Activated CD8-positive, alpha-beta T cell treated with anti-CD3 and anti-CD28 coated beads for 36 hours (primary cell): Measurements from ENCODE around the gene OR5K1. TPM values are rescaled to one million over a fixed set of nuclear protein-coding genes. Genes with fewer than 3 reads are reported as not detected.

Source experiments
- ATAC-seq: fragments of 200-7000 bp; cut with Tn5 transposase; one replicate; pipeline ENCODE4 v1.10.0; 2021; ENCODE audit warnings: mild to moderate bottlenecking, moderate library complexity
- CTCF ChIA-PET: fragments of 350-600 bp; sonication (Branson Sonifier 250); formaldehyde crosslinking; loops from one replicate; lab custom pipeline; 2021; ENCODE audit warnings: antibody characterized with exemption; lab: Charles Lee
- POLR2A ChIA-PET: fragments of 350-600 bp; sonication (Branson Sonifier 250); formaldehyde crosslinking; loops from one replicate; lab custom pipeline; 2021; ENCODE audit warnings: antibody characterized with exemption; lab: Charles Lee
- DNase-seq: peaks from one replicate; pipeline ENCODE4 v3.0.0-alpha.2; 2020
- H3K27ac Mint-ChIP-seq: one replicate; pipeline ENCODE4 v1.8.0; 2021; ENCODE audit warnings: mild to moderate bottlenecking, mixed read lengths
- H3K27me3 Mint-ChIP-seq: one replicate; pipeline ENCODE4 v1.8.0; 2021; ENCODE audit warnings: mixed read lengths
- H3K36me3 Mint-ChIP-seq: one replicate; pipeline ENCODE4 v1.8.0; 2021; ENCODE audit warnings: low read depth, mixed read lengths
- H3K4me1 Mint-ChIP-seq: one replicate; pipeline ENCODE4 v1.8.0; 2021; ENCODE audit warnings: low read depth, mixed read lengths
- H3K4me3 Mint-ChIP-seq: one replicate; pipeline ENCODE4 v1.8.0; 2021; ENCODE audit warnings: mild to moderate bottlenecking, moderate library complexity, mixed read lengths
- H3K9me3 Mint-ChIP-seq: one replicate; pipeline ENCODE4 v1.8.0; 2021; ENCODE audit warnings: mixed read lengths
- intact Hi-C: fragments of 100-400 bp; cut with micrococcal nuclease; formaldehyde crosslinking; loops from one replicate; pipeline ENCODE4 v1.10.0; 2022
- total RNA-seq, 2 experiments: library from RNA; stranded (reverse); gene quantifications; one replicate each; pipeline ENCODE4 v1.2.3, GENCODE V29; 2021
- TF ChIP-seq, protein P1 (sequence below): fragments of 200-600 bp; IDR thresholded peaks from one replicate; pipeline ENCODE4 v1.8.0; 2022; ENCODE audit warnings: antibody characterized with exemption, mild to moderate bottlenecking

The OR5K1 gene
- total RNA-seq, 2 experiments from 2014 or later: not detected

GRCh38 chr3:98445949-98446406, 17.0 kb upstream of the OR5K1 start:
- Mint-ChIP-seq H3K9me3 (no peaks in the 10 kb centered on the region), H3K27me3 (peaks cover 5% of the 10 kb centered on the region)

GRCh38 chr3:98449606-98450193, 13.3 kb upstream of the OR5K1 start:
- Mint-ChIP-seq H3K9me3 (no peaks in the 10 kb centered on the region), H3K4me1 (peaks cover 13% of the 10 kb centered on the region), H3K36me3 (no peaks in the 10 kb centered on the region), H3K27ac (no peak overlapping the region), H3K27me3 (peaks cover 5% of the 10 kb centered on the region), H3K4me3 (no peak overlapping the region)
- intact Hi-C loops: no loop called here
- ATAC-seq: no peak
- DNase-seq: peak; percentile 2
- TF ChIP-seq, protein P1, sequence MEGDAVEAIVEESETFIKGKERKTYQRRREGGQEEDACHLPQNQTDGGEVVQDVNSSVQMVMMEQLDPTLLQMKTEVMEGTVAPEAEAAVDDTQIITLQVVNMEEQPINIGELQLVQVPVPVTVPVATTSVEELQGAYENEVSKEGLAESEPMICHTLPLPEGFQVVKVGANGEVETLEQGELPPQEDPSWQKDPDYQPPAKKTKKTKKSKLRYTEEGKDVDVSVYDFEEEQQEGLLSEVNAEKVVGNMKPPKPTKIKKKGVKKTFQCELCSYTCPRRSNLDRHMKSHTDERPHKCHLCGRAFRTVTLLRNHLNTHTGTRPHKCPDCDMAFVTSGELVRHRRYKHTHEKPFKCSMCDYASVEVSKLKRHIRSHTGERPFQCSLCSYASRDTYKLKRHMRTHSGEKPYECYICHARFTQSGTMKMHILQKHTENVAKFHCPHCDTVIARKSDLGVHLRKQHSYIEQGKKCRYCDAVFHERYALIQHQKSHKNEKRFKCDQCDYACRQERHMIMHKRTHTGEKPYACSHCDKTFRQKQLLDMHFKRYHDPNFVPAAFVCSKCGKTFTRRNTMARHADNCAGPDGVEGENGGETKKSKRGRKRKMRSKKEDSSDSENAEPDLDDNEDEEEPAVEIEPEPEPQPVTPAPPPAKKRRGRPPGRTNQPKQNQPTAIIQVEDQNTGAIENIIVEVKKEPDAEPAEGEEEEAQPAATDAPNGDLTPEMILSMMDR: no peak
- ChIA-PET CTCF (no interaction called here), POLR2A (no interaction called here)

More at GRCh38 chr3:98445949-98446406, 17.0 kb upstream of the OR5K1 start:
- POLR2A ChIA-PET: no interaction called here
- intact Hi-C loops: no loop called here
- Mint-ChIP-seq H3K36me3 (no peaks in the 10 kb centered on the region), H3K4me3 (no peak overlapping the region), H3K4me1 (peaks cover 13% of the 10 kb centered on the region), H3K27ac (no peak overlapping the region)
- ATAC-seq (no peak), DNase-seq (no peak)
- CTCF ChIA-PET: no interaction called here
- TF ChIP-seq, protein P1: no peak

- intact Hi-C loops: no loop called here
- DNase-seq (no peak), ATAC-seq (no peak)
- Mint-ChIP-seq H3K36me3 (no peaks in the 10 kb centered on the region), H3K27me3 (peaks cover 5% of the 10 kb centered on the region), H3K4me3 (no peak overlapping the region), H3K4me1 (peaks cover 15% of the 10 kb centered on the region), H3K27ac (no peak overlapping the region), H3K9me3 (no peaks in the 10 kb centered on the region)
- ChIA-PET CTCF (no interaction called here), POLR2A (no interaction called here)
- TF ChIP-seq, protein P1: no peak
These were observed 12.6 kb upstream of the OR5K1 start for GRCh38 chr3:98450372-98450771.

DNA sequence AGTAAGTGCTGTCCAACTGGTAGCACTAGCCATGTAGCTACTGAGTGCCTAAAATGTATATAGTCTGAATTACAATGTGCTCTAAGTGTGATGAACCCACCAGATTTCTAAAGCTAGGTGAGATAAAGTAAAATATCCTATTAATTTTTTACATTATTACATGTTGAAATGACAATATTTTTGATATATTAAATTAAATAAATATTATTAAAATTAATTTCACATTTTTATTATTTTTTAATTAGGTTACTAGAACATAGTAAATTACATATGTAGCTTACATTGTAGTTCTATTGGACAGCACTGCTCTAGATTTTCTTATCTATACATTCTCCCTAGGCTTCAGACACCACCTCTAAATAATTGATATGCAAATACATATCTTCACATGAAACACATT, 9.2 kb upstream of the OR5K1 start:
- ChIA-PET CTCF (no interaction called here), POLR2A (no interaction called here)
- no peak overlapping the region for H3K27ac Mint-ChIP-seq
- H3K27me3 Mint-ChIP-seq: no peaks in the 10 kb centered on the region
- no peak for DNase-seq
- no peak for ATAC-seq
- no peaks in the 10 kb centered on the region for H3K36me3 Mint-ChIP-seq
- intact Hi-C loops: no loop called here
- TF ChIP-seq, protein P1: no peak
- peaks cover 7% of the 10 kb centered on the region for H3K4me1 Mint-ChIP-seq
- no peak overlapping the region for H3K4me3 Mint-ChIP-seq
- peaks cover 3% of the 10 kb centered on the region for H3K9me3 Mint-ChIP-seq

- ATAC-seq (no peak), DNase-seq (no peak)
- Mint-ChIP-seq H3K36me3 (no peaks in the 10 kb centered on the region), H3K27ac (no peak overlapping the region), H3K4me1 (peaks cover 2% of the 10 kb centered on the region), H3K27me3 (no peaks in the 10 kb centered on the region), H3K4me3 (no peak overlapping the region), H3K9me3 (peaks cover 4% of the 10 kb centered on the region)
- ChIA-PET CTCF (no interaction called here), POLR2A (no interaction called here)
- TF ChIP-seq, protein P1: no peak
- intact Hi-C loops: no loop called here
These were observed 8.1 kb upstream of the OR5K1 start for GRCh38 chr3:98454929-98455328.
